Gastrocnemius medialis (tissue), 4 donors: Measurements from ENCODE around the gene CDC42EP5.

Source experiments
- CTCF ChIP-seq, 5 experiments: fragments of 450-650 bp in 3 of 5; fragments of 200-600 bp in 2 of 5; sonication (generic) in 2 of 5; IDR thresholded peaks in 4 of 5; conservative IDR thresholded peaks in 1 of 5; 1 replicate in 4 of 5; 2 replicates in 1 of 5; pipeline ENCODE4 v1.5.1; 2016 to 2019; ENCODE audit warnings: antibody characterized with exemption in 5 of 5, mild to moderate bottlenecking in 3 of 5, moderate library complexity in 3 of 5
- POLR2A ChIP-seq, 2 donors: fragments of 450-650 bp; IDR thresholded peaks; one replicate each; pipeline ENCODE4 v1.6.1; 2017; ENCODE audit warnings: antibody characterized with exemption in 2 of 2, mild to moderate bottlenecking in 2 of 2, moderate library complexity in 2 of 2

- TF ChIP-seq CTCF (IDR thresholded peaks at IDR 0.05 in 4 of 5, conservative IDR thresholded peaks at IDR 0.05 in 1 of 5): no peak
- no peak for TF ChIP-seq POLR2A (IDR thresholded peaks at IDR 0.05)
These were observed 16.4 kb downstream of the CDC42EP5 start for GRCh38 chr19:54456423-54457373.
